ENCODE results near the gene THUMPD3. TPM values are rescaled to one million over a fixed set of nuclear protein-coding genes. Genes with fewer than 3 reads are reported as not detected.
A peak's percentile ranks its signal among the peaks of the same experiment; 100 is the strongest.

THUMPD3 gene
- total and polyA plus RNA-seq, 4 donors: 20.1 to 24.5 (median 21.6) TPM

GRCh38 chr3:9397332-9397905, 34.6 kb downstream of the THUMPD3 start, which contains the start of gene SETD5 (continued):
- TF ChIP-seq ZBTB33 (IDR thresholded peaks at IDR 0.05) (no peak), HNF4A (conservative IDR thresholded peaks at IDR 0.05) (no peak)

GRCh38 chr3:9397906-9398699, 35.2 kb downstream of the THUMPD3 start:
- TF ChIP-seq ZBTB33 (IDR thresholded peaks at IDR 0.05) (no peak), JUND (IDR thresholded peaks at IDR 0.05) (no peak), REST (IDR thresholded peaks at IDR 0.05) (no peak), HNF4G (IDR thresholded peaks at IDR 0.05) (no peak), MAX (IDR thresholded peaks at IDR 0.05) (no peak), TAF1 (conservative IDR thresholded peaks at IDR 0.05) (no peak), FOXA1 (IDR thresholded peaks at IDR 0.05) (no peak), ATF3 (IDR thresholded peaks at IDR 0.05) (no peak), NR2F2 (IDR thresholded peaks at IDR 0.05) (no peak), FOXA2 (IDR thresholded peaks at IDR 0.05) (no peak), GABPA (IDR thresholded peaks at IDR 0.05 in 1 of 2, conservative IDR thresholded peaks at IDR 0.05 in 1 of 2) (no peak), SP1 (IDR thresholded peaks at IDR 0.05) (no peak)
- Histone ChIP-seq H3K4me1 (ENCODE audit: control insufficient read depth in 4 of 4, insufficient read depth in 4 of 4, low read length in 3 of 4) (peaks cover 4 to 60% (median 54%) of the 10 kb centered on the region in 4 donors), H3K4me3 (ENCODE audit: low read depth in 1 of 3, low read length in 3 of 3) (peak overlapping the region; percentile 68 to 87 (median 85)), H3K27me3 (ENCODE audit: control insufficient read depth in 4 of 4, insufficient read depth in 4 of 4, low read length in 3 of 4) (no peaks in the 10 kb centered on the region), H3K36me3 (ENCODE audit: control insufficient read depth in 4 of 4, insufficient read depth in 3 of 4, low read depth in 1 of 4, low read length in 3 of 4) (peaks cover 2 to 8% (median 6%) of the 10 kb centered on the region in 4 donors), H3K9me3 (ENCODE audit: control insufficient read depth in 4 of 4, low read length in 3 of 4) (no peaks in the 10 kb centered on the region), H3K9ac (ENCODE audit: low read depth in 1 of 2, low read length in 2 of 2) (peak overlapping the region; percentile 85 to 93), H3K27ac (ENCODE audit: low read depth in 1 of 2, low read length in 2 of 2) (peak overlapping the region; percentile 96 to 98)
- peak; percentile 62 for DNase-seq (ENCODE audit: low spot score)
- under 1% methylated on average over 47 of the region's 47 CpGs for WGBS
